GM12872 (cell line): Measurements from ENCODE around the gene LMNTD2.

ENCODE experiments used
- CTCF ChIP-seq: IDR thresholded peaks from 3 replicates; pipeline ENCODE4 v1.5.1; 2011; ENCODE audit warnings: low read depth, mild to moderate bottlenecking, low read length, moderate library complexity; ENCODE audit not compliant: insufficient read depth

Gene LMNTD2

GRCh38 chr11:526192-526591, 34.3 kb downstream of the LMNTD2 start:
- TF ChIP-seq CTCF = no peak

GRCh38 chr11:521177-521688, 39.3 kb downstream of the LMNTD2 start:
- no peak for TF ChIP-seq CTCF

GRCh38 chr11:520428-521176, 39.9 kb downstream of the LMNTD2 start:
- no peak for TF ChIP-seq CTCF

- peak; percentile 67; the same call in 2 of the 3 replicates for TF ChIP-seq CTCF
Observed at GRCh38 chr11:518463-519202, 41.9 kb downstream of the LMNTD2 start.

DNA sequence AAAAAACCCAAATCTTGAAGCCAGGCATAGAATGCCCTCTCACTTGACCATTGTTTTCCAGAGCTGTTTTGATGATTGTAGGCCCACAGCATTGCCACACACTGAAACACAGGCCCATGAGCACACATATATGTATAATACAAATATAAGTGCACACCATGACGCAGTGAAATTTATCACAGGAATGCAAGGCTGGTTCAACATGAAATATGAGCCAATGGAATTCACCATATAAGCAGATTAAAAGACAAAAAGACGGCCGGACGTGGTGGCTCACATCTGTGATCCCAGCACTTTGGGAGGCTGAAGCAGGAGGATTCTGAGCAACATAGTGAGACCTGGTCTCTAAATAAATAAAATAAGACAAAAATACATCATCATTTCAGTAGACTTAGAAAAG, 44.1 kb downstream of the LMNTD2 start:
- no peak for TF ChIP-seq CTCF

- no peak for TF ChIP-seq CTCF
Observed at GRCh38 chr11:515131-515530, 45.4 kb downstream of the LMNTD2 start.

DNA sequence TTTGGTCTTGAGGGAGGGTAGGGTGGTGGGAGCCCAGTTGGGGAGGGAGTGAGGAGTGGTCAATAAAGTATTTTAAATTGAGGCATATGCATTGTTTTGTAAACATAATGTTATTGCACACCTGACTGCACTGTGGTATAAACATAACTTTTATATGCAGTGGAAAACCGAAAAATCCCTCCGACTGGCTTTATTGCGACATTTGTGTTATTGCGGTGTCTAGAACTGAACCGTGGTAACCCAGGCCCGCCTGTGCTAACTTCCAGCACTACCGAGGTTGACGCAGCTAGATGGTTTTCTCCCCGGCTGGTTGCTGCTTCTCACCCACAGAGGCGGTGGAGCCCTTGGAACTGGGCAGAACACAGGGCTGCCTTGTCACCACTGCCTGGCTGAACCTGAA, 45.9 kb downstream of the LMNTD2 start:
- TF ChIP-seq CTCF = no peak
